Muscle layer of colon (tissue), 2 donors: ENCODE measurements around the gene P2RX7.
"Not testable (repeated sequence)": the region's sequence is repeated elsewhere in the genome, so short reads cannot be mapped to it uniquely, and the experiment has no call there.

Source experiments
- H3K27ac ChIP-seq: one replicate; pipeline ENCODE4 v1.7.0; 2013; ENCODE audit warnings: low read depth, mild to moderate bottlenecking, low read length, moderate library complexity
- H3K27me3 ChIP-seq, 2 donors: one replicate each; pipeline ENCODE4 v1.7.0; 2013; ENCODE audit warnings: low read length in 2 of 2, mild to moderate bottlenecking in 2 of 2; ENCODE audit not compliant: insufficient read depth in 2 of 2, control insufficient read depth in 1 of 2
- H3K36me3 ChIP-seq: one replicate; pipeline ENCODE4 v1.7.0; 2013; ENCODE audit warnings: mild to moderate bottlenecking, low read length; ENCODE audit not compliant: insufficient read depth
- H3K4me1 ChIP-seq: one replicate; pipeline ENCODE4 v1.7.0; 2013; ENCODE audit warnings: mild to moderate bottlenecking, low read length; ENCODE audit not compliant: insufficient read depth
- H3K4me3 ChIP-seq, 2 donors: one replicate each; pipeline ENCODE4 v1.7.0; 2013; ENCODE audit warnings: low read length in 2 of 2, low read depth in 1 of 2, mild to moderate bottlenecking in 1 of 2, moderate library complexity in 1 of 2
- H3K9ac ChIP-seq: one replicate; pipeline ENCODE4 v1.7.0; 2013; ENCODE audit warnings: low read length
- H3K9me3 ChIP-seq: one replicate; pipeline ENCODE4 v1.7.0; 2013; ENCODE audit warnings: mild to moderate bottlenecking, low read length
- donor health status: abdominal sarcoma.
- donor health status: Adenocarcinoma of cecum.

P2RX7 gene

GRCh38 chr12:121198949-121199348 is 66.3 kb downstream of the P2RX7 start:
- Histone ChIP-seq H3K9me3 (no peaks in the 10 kb centered on the region), H3K4me1 (no peaks in the 10 kb centered on the region), H3K36me3 (no peaks in the 10 kb centered on the region), H3K27me3 (no peaks in the 10 kb centered on the region), H3K27ac (no peak overlapping the region), H3K4me3 (no peak overlapping the region), H3K9ac (no peak overlapping the region)

- not testable (repeated sequence) for H3K4me3 ChIP-seq, H3K27me3 ChIP-seq, H3K9ac ChIP-seq, H3K27ac ChIP-seq, H3K9me3 ChIP-seq, H3K4me1 ChIP-seq, H3K36me3 ChIP-seq
Observed at GRCh38 chr12:121201140-121201539, 68.5 kb downstream of the P2RX7 start.

DNA sequence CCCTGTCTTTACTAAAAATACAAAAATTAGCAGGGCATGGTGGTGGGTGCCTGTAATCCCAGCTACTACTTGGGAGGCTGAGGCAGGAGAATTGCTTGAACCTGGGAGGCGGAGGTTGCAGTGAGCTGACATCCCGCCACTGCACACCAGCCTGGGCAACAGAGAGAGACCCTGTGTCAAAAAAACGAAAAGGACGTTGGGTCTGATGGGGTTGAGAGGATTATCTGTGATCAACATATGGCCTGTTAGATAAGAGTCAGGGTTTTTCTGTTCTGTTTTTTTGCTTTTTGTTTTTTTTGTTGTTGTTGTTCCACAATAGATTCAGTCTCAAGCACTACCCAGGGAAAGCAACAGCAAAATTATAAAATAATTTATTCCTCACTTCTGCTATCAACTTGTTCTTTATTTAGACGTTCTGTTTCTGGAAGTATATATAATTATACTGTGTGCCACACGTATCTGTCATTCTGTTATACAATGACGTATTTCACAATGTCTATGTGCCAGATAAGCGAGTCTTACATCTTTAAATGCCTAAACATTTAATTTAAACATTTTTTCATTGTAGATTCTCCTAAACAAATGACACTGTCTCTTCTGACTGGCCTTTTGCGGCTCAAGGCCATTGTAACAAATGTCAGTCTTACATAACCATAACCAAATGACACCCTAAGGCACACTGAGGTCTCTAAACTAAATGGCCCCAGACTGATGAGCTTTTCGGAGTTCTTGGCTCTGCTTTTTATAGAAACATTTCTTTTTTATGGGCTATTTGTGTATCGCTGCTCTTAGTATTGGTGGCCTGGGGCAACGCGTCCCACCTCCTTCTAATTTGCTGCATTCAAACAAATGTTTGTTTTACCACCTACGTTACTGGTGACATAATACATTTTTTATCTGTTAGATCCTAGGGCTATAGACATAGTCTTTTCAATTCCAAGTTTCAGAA is 70.0 kb downstream of the P2RX7 start:
- Histone ChIP-seq H3K4me3 (no peak overlapping the region), H3K9me3 (no peaks in the 10 kb centered on the region), H3K27ac (no peak overlapping the region), H3K9ac (no peak overlapping the region), H3K27me3 (no peaks in the 10 kb centered on the region), H3K4me1 (no peaks in the 10 kb centered on the region), H3K36me3 (no peaks in the 10 kb centered on the region)

DNA sequence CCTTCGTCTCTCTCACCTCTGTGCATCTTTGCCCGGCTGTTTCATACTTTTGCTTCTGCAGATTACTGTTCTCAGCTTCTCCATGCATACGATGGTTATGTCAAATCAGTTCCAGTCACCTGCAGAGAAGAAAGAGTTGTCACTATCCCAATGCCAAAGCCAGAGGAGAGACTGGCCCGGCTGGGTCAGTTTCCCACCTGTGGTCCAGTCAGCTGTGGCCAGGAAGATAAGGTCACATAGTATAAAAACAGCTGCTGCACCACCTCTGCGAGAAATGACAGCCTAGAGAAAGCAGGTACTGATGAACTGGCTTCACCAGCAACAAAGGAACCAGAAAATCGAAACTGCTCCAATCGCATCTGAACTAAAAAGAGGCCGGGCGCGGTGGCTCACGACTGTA is 70.8 kb downstream of the P2RX7 start:
- Histone ChIP-seq H3K9me3 (no peaks in the 10 kb centered on the region), H3K9ac (no peak overlapping the region), H3K36me3 (no peaks in the 10 kb centered on the region), H3K27ac (no peak overlapping the region), H3K4me1 (no peaks in the 10 kb centered on the region), H3K27me3 (no peaks in the 10 kb centered on the region), H3K4me3 (no peak overlapping the region)

- Histone ChIP-seq H3K4me3 (no peak overlapping the region), H3K4me1 (peaks cover 5% of the 10 kb centered on the region), H3K36me3 (no peaks in the 10 kb centered on the region), H3K27me3 (no peaks in the 10 kb centered on the region), H3K27ac (no peak overlapping the region), H3K9ac (no peak overlapping the region), H3K9me3 (no peaks in the 10 kb centered on the region)
Observed at GRCh38 chr12:121205491-121205890, 72.8 kb downstream of the P2RX7 start.

DNA sequence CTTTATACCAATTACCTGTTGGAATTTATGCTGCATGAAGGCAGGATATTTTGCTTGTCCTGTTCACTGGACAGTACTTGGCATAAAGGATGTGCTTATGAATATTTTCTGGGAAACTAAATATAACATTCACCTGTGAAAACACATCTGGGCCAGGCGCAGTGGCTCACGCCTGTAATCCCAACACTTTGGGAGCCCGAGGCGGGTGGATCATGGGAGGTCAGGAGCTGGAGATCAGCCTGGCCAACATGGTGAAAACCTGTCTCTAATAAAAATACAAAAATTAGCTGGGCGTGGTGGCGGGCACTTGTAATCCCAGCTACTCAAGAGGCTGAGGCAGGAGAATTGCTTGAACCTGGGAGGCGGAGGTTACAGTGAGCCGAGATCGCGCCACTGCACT is 75.9 kb downstream of the P2RX7 start:
- H3K36me3 ChIP-seq, H3K27me3 ChIP-seq, H3K9me3 ChIP-seq, H3K4me1 ChIP-seq, H3K4me3 ChIP-seq, H3K27ac ChIP-seq, H3K9ac ChIP-seq: not testable (repeated sequence)

- H3K9ac ChIP-seq, result no peak overlapping the region
- H3K36me3 ChIP-seq, result no peaks in the 10 kb centered on the region
- peak overlapping the region; percentile 81 to 87 for H3K4me3 ChIP-seq
- H3K9me3 ChIP-seq, result no peaks in the 10 kb centered on the region
- H3K27ac ChIP-seq, result peak overlapping the region; percentile 91
- peaks cover 5% of the 10 kb centered on the region for H3K4me1 ChIP-seq
- H3K27me3 ChIP-seq, result no peaks in the 10 kb centered on the region
Observed at GRCh38 chr12:121209221-121209620, 76.5 kb downstream of the P2RX7 start.

DNA sequence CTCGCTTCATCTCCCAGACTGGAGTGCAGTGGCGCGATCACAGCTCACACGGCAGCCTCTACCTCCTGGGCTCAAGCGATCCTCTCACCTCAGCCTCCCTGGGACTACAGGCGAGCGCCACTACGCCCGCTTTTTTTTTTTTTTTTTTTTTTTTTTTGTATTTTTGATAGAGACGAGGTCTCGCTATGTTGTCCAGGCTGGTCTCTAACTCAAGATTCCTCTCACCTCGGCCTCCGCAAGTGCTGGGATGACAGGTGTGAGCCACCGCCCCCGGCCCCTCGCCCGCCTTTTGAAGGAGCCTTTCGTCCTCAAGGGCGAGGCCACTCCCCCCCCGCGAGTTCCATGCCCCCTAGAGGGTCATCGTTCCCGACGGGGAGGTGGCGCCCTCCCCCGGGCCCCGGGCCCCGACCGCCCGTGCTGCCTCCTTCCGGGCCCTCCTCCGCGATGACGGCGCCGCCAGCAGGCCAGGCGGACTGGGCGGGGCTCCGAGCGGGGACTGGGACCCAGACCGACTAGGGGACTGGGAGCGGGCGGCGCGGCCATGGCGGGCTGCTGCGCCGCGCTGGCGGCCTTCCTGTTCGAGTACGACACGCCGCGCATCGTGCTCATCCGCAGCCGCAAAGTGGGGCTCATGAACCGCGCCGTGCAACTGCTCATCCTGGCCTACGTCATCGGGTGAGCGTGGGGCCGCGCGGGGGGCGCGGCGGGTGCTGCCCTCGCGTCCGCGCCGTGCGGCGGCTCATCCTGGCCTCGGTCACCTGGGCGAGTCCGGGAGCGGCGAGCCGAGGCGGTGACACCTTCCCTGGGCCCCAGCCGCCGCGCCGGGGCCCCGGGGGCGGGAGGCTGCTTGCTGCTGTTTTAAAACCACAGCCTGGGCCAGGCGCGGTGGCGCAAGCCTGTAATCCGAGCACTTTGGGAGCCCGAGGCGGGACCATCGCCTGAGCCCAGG is 77.2 kb downstream of the P2RX7 start, which contains the start of gene P2RX4:
P2RX4 (plus strand) TSS at position 506 of the 949 bp plus-strand sequence; CDS start at position 542, 36 bp downstream.
- Histone ChIP-seq H3K9ac (peak within 1 kb of the TSS; percentile 49), H3K4me3 (peak within 1 kb of the TSS; percentile 81 to 87), H3K27ac (peak within 1 kb of the TSS; percentile 91), H3K9me3 (no peaks in the 10 kb centered on the region), H3K4me1 (peaks cover 5% of the 10 kb centered on the region), H3K36me3 (no peaks in the 10 kb centered on the region), H3K27me3 (no peaks in the 10 kb centered on the region)

DNA sequence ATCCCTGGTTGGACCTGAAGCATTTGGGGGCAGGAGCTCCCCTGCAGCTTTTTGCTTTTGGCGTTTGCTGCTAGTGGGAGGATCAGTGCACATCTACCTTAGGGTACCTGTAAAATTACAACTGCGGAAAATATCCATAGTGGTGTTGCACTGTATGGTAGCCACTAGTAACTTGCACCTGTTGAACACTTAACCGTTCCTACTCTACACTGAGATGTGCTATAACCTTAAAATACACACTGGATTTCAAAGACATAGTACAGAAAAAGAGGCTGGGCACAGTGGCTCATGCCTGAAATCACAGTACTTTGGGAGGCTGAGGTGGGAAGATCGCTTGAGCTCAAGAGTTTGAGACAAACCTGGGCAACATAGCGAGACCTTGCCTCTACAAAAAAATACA is 80.2 kb downstream of the P2RX7 start:
- Histone ChIP-seq H3K4me3 (no peak overlapping the region), H3K27me3 (no peaks in the 10 kb centered on the region), H3K27ac (no peak overlapping the region), H3K36me3 (no peaks in the 10 kb centered on the region), H3K4me1 (peaks cover 5% of the 10 kb centered on the region), H3K9me3 (no peaks in the 10 kb centered on the region), H3K9ac (no peak overlapping the region)

GRCh38 chr12:121214166-121214777 is 81.6 kb downstream of the P2RX7 start:
- Histone ChIP-seq H3K9ac (no peak overlapping the region), H3K4me3 (no peak overlapping the region), H3K4me1 (peaks cover 3% of the 10 kb centered on the region), H3K36me3 (no peaks in the 10 kb centered on the region), H3K27me3 (no peaks in the 10 kb centered on the region), H3K9me3 (no peaks in the 10 kb centered on the region), H3K27ac (no peak overlapping the region)
